Pancreas (tissue), 10 donors: ENCODE results near the gene NUP58. TPM values are rescaled to one million over a fixed set of nuclear protein-coding genes. Genes with fewer than 3 reads are reported as not detected.

ENCODE experiments used
- ATAC-seq, 4 donors: fragments of 200-7000 bp; cut with Tn5 transposase; one replicate each; pipeline versions ENCODE4 v1.8.0 to v1.9.1; 2020; ENCODE audit warnings: mild to moderate bottlenecking in 4 of 4, moderate library complexity in 4 of 4
- DNase-seq, 6 donors: peaks; one replicate each; pipeline ENCODE4 v3.0.0-alpha.2; 2020
- FAIRE-seq: peaks from 2 replicates; lab custom pipeline; 2012; peaks lifted over from hg19 to GRCh38; lab: Jason Lieb, UNC
- H3K27ac ChIP-seq, 4 donors: fragments of 200-600 bp; sonication (generic); 1 replicate in 3 of 4; 2 replicates in 1 of 4; pipeline versions ENCODE4 v1.5.0 to v1.8.0; 2020
- H3K27me3 ChIP-seq, 4 donors: fragments of 200-600 bp; one replicate each; pipeline ENCODE4 v1.8.0; 2021
- H3K36me3 ChIP-seq, 3 donors: fragments of 200-600 bp; sonication (generic) in 1 of 3; one replicate each; pipeline versions ENCODE4 v1.5.0 to v1.8.0; 2020 to 2021
- H3K4me1 ChIP-seq, 3 donors: fragments of 200-600 bp; one replicate each; pipeline ENCODE4 v1.8.0; 2021
- H3K4me3 ChIP-seq, 4 donors: fragments of 200-600 bp; sonication (generic) in 2 of 4; one replicate each; pipeline versions ENCODE4 v1.5.0 to v1.8.0; 2020 to 2021
- H3K9me3 ChIP-seq, 4 donors: fragments of 200-600 bp; one replicate each; pipeline ENCODE4 v1.8.0; 2021
- WGBS, 2 donors: extraction: QIAGEN DNeasy Blood & Tissue Kit; methylation state at CpG; one replicate each; pipeline ENCODE4 v1.1.7; 2013; 5-methylcytosine and 5-hydroxymethylcytosine counted together
- intact Hi-C, 3 donors: fragments of 100-400 bp; cut with DNase I; formaldehyde crosslinking; loops; one replicate each; pipeline versions ENCODE4 v1.11.1 to v1.14.2; 2022
- polyA plus RNA-seq, 2 donors: library from polyadenylated mRNA; stranded (reverse); fragments of 200-250 nt; gene quantifications; one replicate each; pipeline ENCODE4 v1.2.3, GENCODE V29; 2013
- total RNA-seq, 6 donors: library from RNA; stranded (reverse); fragmentation: NEBNext Ultra II Directional in 4 of 6; extraction: Animal tissue kit (Norgen Biotek cat#: 25700) in 4 of 6; gene quantifications; one replicate each; pipeline versions ENCODE4 v1.2.1 to v1.2.4, GENCODE V29; 2021 to 2023
- TF ChIP-seq, protein P1 (sequence below), 4 donors: fragments of 200-600 bp; sonication (generic) in 3 of 4; IDR thresholded peaks; one replicate each; pipeline versions ENCODE4 v1.5.0 to v1.8.0; 2021; ENCODE audit warnings: antibody characterized with exemption in 4 of 4
- donor health status: healthy with polysubstance abuse.
- donor health status: DM: no; HTN: no; CAD: no; lungs with moderate emphysema.
- donor health status: DM: no; HTN: no; CAD: no.
- donor health status: control.
- donor health status: control.
- donor health status: Bipolar disorder and iron deficiency.
- donor health status: DM: yes; HTN: yes; CAD: no.
- donor health status: DM: no; HTN: no; CAD: no.
- donor health status: DM: no; HTN: no; CAD: no.
- donor health status: DM: yes; HTN: yes; CAD: no.

The NUP58 gene
- total and polyA plus RNA-seq, 8 donors, result 6.1 to 22.3 (median 12.6) TPM

GRCh38 chr13:25262261-25262660 lies 39.2 kb upstream of the NUP58 start:
- WGBS, 2 donors, result 91 to 93% methylated on average over 4 of the region's 4 CpGs
- ATAC-seq, result no peak
- Histone ChIP-seq H3K27ac (no peak overlapping the region), H3K4me3 (no peak overlapping the region), H3K4me1 (no peaks in the 10 kb centered on the region), H3K27me3 (no peaks in the 10 kb centered on the region), H3K9me3 (no peaks in the 10 kb centered on the region), H3K36me3 (peaks cover 0 to 42% (median 14%) of the 10 kb centered on the region in 3 donors)
- TF ChIP-seq, protein P1, sequence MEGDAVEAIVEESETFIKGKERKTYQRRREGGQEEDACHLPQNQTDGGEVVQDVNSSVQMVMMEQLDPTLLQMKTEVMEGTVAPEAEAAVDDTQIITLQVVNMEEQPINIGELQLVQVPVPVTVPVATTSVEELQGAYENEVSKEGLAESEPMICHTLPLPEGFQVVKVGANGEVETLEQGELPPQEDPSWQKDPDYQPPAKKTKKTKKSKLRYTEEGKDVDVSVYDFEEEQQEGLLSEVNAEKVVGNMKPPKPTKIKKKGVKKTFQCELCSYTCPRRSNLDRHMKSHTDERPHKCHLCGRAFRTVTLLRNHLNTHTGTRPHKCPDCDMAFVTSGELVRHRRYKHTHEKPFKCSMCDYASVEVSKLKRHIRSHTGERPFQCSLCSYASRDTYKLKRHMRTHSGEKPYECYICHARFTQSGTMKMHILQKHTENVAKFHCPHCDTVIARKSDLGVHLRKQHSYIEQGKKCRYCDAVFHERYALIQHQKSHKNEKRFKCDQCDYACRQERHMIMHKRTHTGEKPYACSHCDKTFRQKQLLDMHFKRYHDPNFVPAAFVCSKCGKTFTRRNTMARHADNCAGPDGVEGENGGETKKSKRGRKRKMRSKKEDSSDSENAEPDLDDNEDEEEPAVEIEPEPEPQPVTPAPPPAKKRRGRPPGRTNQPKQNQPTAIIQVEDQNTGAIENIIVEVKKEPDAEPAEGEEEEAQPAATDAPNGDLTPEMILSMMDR (IDR thresholded peaks at IDR 0.05), result no peak
- intact Hi-C loops, result no loop called here
- FAIRE-seq, result no peak
- DNase-seq, result no peak

- intact Hi-C loops, result no loop called here
- Histone ChIP-seq H3K4me1 (no peaks in the 10 kb centered on the region), H3K27ac (no peak overlapping the region), H3K27me3 (no peaks in the 10 kb centered on the region), H3K9me3 (no peaks in the 10 kb centered on the region), H3K4me3 (no peak overlapping the region), H3K36me3 (peaks cover 0 to 25% (median 10%) of the 10 kb centered on the region in 3 donors)
- ATAC-seq, result no peak
- DNase-seq, result no peak
- 93 to 97% methylated on average over 5 of the region's 5 CpGs for WGBS, 2 donors
- TF ChIP-seq, protein P1 (IDR thresholded peaks at IDR 0.05), result no peak
- no peak for FAIRE-seq
These were observed 34.7 kb upstream of the NUP58 start for GRCh38 chr13:25266706-25267105.

GRCh38 chr13:25267715-25268114 lies 33.7 kb upstream of the NUP58 start:
- Histone ChIP-seq H3K9me3 (no peaks in the 10 kb centered on the region), H3K27ac (no peak overlapping the region), H3K27me3 (no peaks in the 10 kb centered on the region), H3K36me3 (peaks cover 0 to 27% (median 13%) of the 10 kb centered on the region in 3 donors), H3K4me1 (no peaks in the 10 kb centered on the region), H3K4me3 (no peak overlapping the region)
- intact Hi-C loops, result no loop called here
- TF ChIP-seq, protein P1 (IDR thresholded peaks at IDR 0.05), result no peak
- DNase-seq (no peak), FAIRE-seq (no peak), ATAC-seq (peak in 2 of 4 donors; percentile 18 to 28)
- 61 to 91% methylated on average over 1 of the region's 1 CpG for WGBS, 2 donors

GRCh38 chr13:25268561-25268960 lies 32.9 kb upstream of the NUP58 start:
- no peaks in the 10 kb centered on the region for H3K27me3 ChIP-seq
- H3K27ac ChIP-seq, result no peak overlapping the region
- TF ChIP-seq, protein P1 (IDR thresholded peaks at IDR 0.05), result no peak
- H3K36me3 ChIP-seq, result peaks cover 0 to 27% (median 11%) of the 10 kb centered on the region in 3 donors
- 90 to 95% methylated on average over 6 of the region's 6 CpGs for WGBS, 2 donors
- ATAC-seq, result no peak
- intact Hi-C loops, result no loop called here
- no peak for FAIRE-seq
- no peaks in the 10 kb centered on the region for H3K4me1 ChIP-seq
- no peak overlapping the region for H3K4me3 ChIP-seq
- no peaks in the 10 kb centered on the region for H3K9me3 ChIP-seq
- DNase-seq, result peak in 1 of 6 donors; percentile 35

DNA sequence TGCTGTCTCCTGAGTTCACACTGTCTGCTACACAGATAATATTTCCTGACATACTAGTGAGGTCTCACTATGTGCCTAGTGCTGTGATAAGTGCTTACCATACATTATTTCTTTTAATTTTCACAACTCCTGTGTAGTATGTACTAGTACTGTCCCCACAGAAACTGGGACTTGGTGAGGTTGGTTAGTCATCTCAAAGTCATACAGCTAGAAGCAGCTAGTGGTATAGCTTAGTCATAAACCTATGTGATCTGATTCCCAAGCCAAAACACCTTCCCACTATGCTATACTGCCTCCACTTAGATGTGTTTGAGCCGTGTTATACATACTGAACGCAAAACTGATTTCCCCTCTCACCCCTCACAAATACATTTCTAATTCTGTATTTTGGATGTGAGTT lies 24.7 kb upstream of the NUP58 start:
- Histone ChIP-seq H3K27ac (no peak overlapping the region), H3K9me3 (peaks cover 0 to 3% (median 0%) of the 10 kb centered on the region in 4 donors), H3K4me3 (no peak overlapping the region), H3K4me1 (no peaks in the 10 kb centered on the region), H3K27me3 (no peaks in the 10 kb centered on the region), H3K36me3 (peaks cover 2 to 6% (median 3%) of the 10 kb centered on the region in 3 donors)
- 96 to 98% methylated on average over 2 of the region's 2 CpGs for WGBS, 2 donors
- TF ChIP-seq, protein P1 (IDR thresholded peaks at IDR 0.05), result no peak
- DNase-seq (no peak), ATAC-seq (no peak), FAIRE-seq (no peak)
- intact Hi-C loops, result no loop called here
